ENCODE results near the gene IGFLR1. TPM values are rescaled to one million over a fixed set of nuclear protein-coding genes. Genes with fewer than 3 reads are reported as not detected.
"Not testable (repeated sequence)": the region's sequence is repeated elsewhere in the genome, so short reads cannot be mapped to it uniquely, and the experiment has no call there.

The IGFLR1 gene
- total RNA-seq, 1 experiment from 2014 or later, result 1.6 TPM

- DNase-seq (ENCODE audit: extremely low read depth, low read depth), result no peak
These were observed 36.8 kb upstream of the IGFLR1 start for GRCh38 chr19:35779033-35779432.

DNA sequence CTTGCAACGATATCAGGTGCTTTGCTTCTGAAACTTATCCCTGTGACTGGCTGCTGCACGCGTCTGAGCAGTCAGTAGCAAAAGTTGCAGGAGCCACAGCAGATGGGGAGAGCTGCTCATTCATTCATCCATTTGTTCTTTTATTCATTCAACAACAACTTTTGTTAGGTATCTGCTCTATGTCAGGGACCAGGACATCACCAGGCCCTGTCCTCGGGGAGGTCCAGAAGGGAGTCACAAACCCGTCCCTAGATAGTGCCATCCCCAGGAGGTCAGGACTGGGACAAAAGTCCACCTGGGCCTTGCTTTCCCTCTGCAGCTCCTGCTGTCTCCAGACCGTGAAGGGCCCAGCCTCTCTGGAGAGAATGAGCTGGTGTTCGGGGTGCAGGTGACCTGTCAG is 35.7 kb upstream of the IGFLR1 start:
- DNase-seq (ENCODE audit: extremely low read depth, low read depth), result no peak

DNA sequence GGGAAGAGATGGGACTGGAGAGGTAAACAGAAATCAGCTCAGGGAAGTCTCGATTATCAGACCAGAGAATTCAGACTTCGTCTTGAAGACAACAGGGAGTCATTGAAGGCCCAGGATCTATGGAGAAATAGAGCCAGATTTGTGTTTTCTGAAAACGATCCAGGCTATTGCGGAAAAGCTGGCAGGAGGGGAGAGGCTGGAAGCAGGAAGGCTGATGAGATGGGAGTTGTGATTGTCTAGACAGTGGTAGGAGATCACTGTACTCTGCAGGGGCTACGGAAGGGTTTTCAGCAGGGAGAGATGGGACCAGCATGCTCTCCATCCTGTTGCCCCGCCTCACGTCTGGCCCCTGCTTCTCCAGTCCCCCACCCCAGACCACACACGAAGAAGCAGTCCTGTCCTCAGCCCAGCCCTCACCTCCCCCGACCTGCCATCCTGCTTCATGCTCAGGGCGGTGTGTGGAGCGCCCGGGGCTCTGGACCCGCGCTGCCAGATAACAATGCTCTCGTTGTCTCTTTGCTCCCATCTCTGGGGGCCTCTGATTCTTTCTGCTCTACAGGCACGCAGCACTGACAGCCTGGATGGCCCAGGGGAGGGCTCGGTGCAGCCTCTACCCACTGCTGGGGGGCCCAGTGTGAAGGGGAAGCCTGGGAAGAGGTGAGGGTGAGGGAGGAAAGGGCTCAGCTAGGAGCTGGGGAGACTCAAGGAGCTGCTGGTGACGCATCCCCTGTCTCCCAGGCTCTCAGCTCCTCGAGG is 35.0 kb upstream of the IGFLR1 start:
- no peak for DNase-seq (ENCODE audit: extremely low read depth, low read depth)

DNA sequence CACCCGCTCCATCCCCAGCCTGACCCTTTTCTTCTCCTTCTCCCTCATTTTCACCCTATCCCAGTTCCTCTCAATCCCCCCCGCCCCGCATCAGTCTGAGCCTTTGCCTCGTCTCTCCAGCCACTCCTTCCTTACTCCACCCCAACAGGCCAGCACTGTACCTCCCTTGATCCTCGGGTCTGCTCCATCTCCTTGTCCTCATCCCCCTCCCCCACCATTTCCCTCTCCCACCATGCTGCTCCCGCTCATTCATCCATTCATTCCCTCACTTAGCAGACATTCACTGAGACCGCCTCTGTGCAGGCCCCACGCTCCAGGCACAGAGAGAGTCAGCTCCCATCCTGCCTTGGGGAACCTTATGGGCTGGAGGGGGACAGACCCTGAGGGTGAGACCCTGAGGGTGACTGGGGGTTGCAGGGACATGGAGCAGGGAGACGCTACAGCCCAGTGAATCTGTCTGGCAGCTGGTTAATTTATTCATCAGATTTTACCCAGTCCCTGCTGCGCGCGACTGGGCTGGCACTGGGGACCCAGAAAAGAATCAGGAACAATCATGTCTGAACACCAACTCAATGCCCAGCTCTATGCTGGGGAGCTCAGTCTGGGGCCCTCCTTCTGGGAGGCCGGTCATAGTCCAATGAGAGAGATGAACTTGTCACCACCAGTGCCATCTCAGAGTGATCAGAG is 34.0 kb upstream of the IGFLR1 start:
- DNase-seq (ENCODE audit: extremely low read depth, low read depth), result no peak

GRCh38 chr19:35775298-35776101 is 33.2 kb upstream of the IGFLR1 start, which contains the start of gene ARHGAP33:
ARHGAP33 (plus strand) TSS chr19:35775564; CDS start chr19:35775659, 95 bp downstream.
- DNase-seq (ENCODE audit: extremely low read depth, low read depth), result peak; percentile 97

GRCh38 chr19:35775046-35775297 is 32.7 kb upstream of the IGFLR1 start:
- no peak for DNase-seq (ENCODE audit: extremely low read depth, low read depth)

DNA sequence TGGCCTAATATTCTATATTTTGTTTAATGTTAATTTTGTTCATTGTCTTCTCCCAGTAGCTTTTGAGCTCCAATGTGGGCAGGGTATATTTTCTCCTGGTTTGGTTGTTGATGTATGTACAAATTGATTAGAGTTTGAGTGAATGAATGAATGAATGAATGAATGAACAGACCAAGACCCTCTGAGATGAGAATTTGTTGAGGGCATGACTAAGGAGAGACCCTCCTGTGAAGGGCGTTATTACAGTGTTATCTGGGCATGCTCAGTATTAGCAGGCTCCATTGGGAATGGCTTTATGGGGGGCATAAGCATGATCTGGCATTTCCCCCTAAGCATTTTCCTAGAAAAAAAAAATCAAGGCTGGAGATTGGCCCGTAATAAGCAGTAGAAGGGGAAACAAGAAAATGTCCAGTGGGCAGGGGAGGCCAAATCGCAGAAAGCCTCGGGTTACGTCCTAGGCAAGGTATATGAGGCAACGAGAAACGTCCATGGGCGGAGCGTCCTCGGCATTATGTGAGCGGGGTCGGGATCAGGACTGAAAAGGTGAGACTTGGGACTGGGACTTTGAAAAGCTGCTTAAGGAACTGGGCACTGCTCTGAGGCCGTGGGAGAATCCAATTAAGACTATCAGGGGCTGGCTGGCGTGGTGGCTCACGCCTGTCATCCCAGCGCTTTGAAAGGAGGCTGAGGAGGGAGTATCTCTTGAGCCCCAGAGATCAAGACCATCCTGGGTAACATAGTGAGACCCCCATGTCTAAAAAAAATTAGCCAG is 32.2 kb upstream of the IGFLR1 start:
- no peak for DNase-seq (ENCODE audit: extremely low read depth, low read depth)

GRCh38 chr19:35773020-35773806 is 31.0 kb upstream of the IGFLR1 start:
- no peak for DNase-seq (ENCODE audit: extremely low read depth, low read depth)

- not testable (repeated sequence) for DNase-seq (ENCODE audit: extremely low read depth, low read depth)
These were observed 30.1 kb upstream of the IGFLR1 start for GRCh38 chr19:35772362-35772761.

GRCh38 chr19:35768082-35768421 is 25.8 kb upstream of the IGFLR1 start:
- DNase-seq (ENCODE audit: extremely low read depth, low read depth), result no peak

GRCh38 chr19:35767288-35768081 is 25.2 kb upstream of the IGFLR1 start:
- DNase-seq (ENCODE audit: extremely low read depth, low read depth), result no peak

DNA sequence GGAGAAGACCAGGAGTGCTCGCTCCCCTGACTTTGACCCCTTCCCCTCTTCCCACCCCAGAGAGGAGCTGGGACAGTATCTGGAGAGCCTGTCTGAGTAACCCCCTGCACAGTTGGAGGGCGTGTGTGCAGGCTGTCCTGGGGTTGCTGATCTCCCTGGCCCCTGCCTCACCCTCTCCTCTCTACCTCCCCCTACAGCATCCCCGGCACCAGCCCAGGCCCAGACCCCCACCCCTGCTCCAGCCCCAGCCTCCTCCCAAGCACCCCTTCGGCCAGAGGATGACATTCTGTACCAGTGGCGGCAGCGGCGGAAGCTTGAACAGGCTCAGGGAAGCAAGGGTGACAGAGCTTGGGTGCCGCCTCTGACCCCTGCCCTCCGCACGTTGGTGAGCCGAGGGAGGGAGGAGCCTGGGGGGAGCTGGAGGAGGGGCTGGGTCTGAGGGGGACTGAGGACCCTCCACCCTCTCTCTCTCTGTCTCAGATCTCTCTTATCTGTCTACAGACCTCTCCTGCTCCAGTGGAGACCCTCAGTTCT is 24.4 kb upstream of the IGFLR1 start:
- DNase-seq (ENCODE audit: extremely low read depth, low read depth), result no peak

DNA sequence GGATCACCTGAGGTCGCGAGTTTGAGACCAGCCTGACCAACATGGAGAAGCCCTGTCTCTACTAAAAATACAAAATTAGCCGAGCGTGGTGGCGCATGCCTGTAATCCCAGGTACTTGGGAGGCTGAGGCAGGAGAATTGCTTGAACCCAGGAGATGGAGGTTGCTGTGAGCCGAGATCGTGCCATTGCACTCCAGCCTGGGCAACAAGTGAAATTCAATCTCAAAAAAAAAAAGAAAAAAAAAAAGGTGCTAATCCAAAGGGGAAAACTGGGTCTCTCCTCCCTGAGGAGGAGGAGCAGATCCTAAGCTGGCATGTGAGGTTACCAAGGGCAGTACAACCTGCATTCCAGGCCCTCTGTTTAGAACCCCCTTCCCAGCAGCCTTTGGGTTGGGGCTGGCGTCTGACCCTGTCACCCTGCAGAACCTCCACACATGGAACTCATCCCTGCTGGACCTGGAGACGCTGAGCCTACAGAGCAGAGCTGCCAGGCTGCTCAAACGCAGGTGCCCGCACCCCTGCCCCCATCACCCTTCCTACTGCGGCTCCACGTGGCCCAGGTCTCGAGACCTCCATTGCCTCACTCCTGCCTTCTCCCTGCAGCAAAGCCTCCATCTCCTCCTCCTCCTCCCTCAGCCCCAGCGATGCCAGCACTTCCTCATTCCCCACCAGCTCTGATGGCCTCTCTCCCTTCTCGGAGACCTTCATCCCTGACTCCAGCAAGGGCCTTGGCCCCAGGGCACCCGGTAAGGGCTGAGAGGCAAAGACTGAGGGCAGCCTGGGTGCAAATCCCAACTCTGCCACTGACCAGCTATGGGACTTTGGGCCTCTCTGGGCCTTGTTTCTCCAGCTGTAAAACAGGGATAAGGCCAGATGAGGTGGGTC is 22.4 kb upstream of the IGFLR1 start:
- DNase-seq (ENCODE audit: extremely low read depth, low read depth), result no peak

- DNase-seq (ENCODE audit: extremely low read depth, low read depth), result no peak
These were observed 18.6 kb upstream of the IGFLR1 start for GRCh38 chr19:35760711-35761349.

- no peak for DNase-seq (ENCODE audit: extremely low read depth, low read depth)
These were observed 17.4 kb upstream of the IGFLR1 start for GRCh38 chr19:35759697-35760096.

- peak; percentile 99 for DNase-seq (ENCODE audit: extremely low read depth, low read depth)
These were observed 15.7 kb upstream of the IGFLR1 start, which contains the start of gene PROSER3 for GRCh38 chr19:35757749-35758608. PROSER3 (plus strand) TSS chr19:35758176; CDS start chr19:35758216, 40 bp downstream.

All from NCI-H460 (cell line).